CD4-positive, alpha-beta memory T cell (primary cell): Measurements from ENCODE around the gene ELP5. TPM values are rescaled to one million over a fixed set of nuclear protein-coding genes. Genes with fewer than 3 reads are reported as not detected.

ENCODE experiments used
- CTCF ChIA-PET: fragments of 350-600 bp; sonication (Branson Sonifier 250); formaldehyde crosslinking; loops from one replicate; lab custom pipeline; 2021; ENCODE audit warnings: inconsistent platforms; ENCODE audit not compliant: partially characterized antibody; lab: Charles Lee
- POLR2A ChIA-PET: fragments of 350-600 bp; sonication (Branson Sonifier 250); formaldehyde crosslinking; loops from one replicate; lab custom pipeline; 2021; ENCODE audit not compliant: partially characterized antibody; lab: Charles Lee
- DNase-seq, 5 donors: peaks; one replicate each; pipeline versions ENCODE4 v3.0.0 to v3.0.0-alpha.2; 2020 to 2022; ENCODE audit warnings: mixed read lengths in 1 of 5
- H3K27ac ChIP-seq: one replicate; pipeline ENCODE4 v1.7.0; 2013; ENCODE audit warnings: low read depth, low read length
- H3K27me3 ChIP-seq: 2 replicates; pipeline ENCODE4 v1.7.0; 2013; ENCODE audit warnings: mild to moderate bottlenecking, low read length, moderate library complexity; ENCODE audit not compliant: insufficient read depth
- H3K36me3 ChIP-seq: 2 replicates; pipeline ENCODE4 v1.7.0; 2013; ENCODE audit warnings: mild to moderate bottlenecking, low read length, moderate library complexity; ENCODE audit not compliant: insufficient read depth
- H3K4me1 ChIP-seq: 2 replicates; pipeline ENCODE4 v1.7.0; 2013; ENCODE audit warnings: mild to moderate bottlenecking, low read length, moderate library complexity; ENCODE audit not compliant: insufficient read depth
- H3K4me3 ChIP-seq, 2 donors: one replicate each; pipeline ENCODE4 v1.7.0; 2013; ENCODE audit warnings: low read length in 2 of 2, mild to moderate bottlenecking in 1 of 2
- H3K9me3 ChIP-seq, 2 donors: one replicate each; pipeline ENCODE4 v1.7.0; 2013; ENCODE audit warnings: low read length in 2 of 2, control low read depth in 1 of 2; ENCODE audit not compliant: control insufficient read depth in 1 of 2
- H3K27ac Mint-ChIP-seq, 7 donors: one replicate each; pipeline ENCODE4 v1.8.0; 2020 to 2021; ENCODE audit warnings: mixed read lengths in 7 of 7, mild to moderate bottlenecking in 6 of 7, inconsistent platforms in 3 of 7, moderate library complexity in 3 of 7
- H3K27me3 Mint-ChIP-seq, 2 donors: one replicate each; pipeline ENCODE4 v1.8.0; 2020 to 2021; ENCODE audit warnings: mixed read lengths in 2 of 2
- H3K36me3 Mint-ChIP-seq, 2 donors: one replicate each; pipeline ENCODE4 v1.8.0; 2020 to 2021; ENCODE audit warnings: mixed read lengths in 2 of 2, inconsistent platforms in 1 of 2, mild to moderate bottlenecking in 1 of 2
- H3K4me1 Mint-ChIP-seq, 4 donors: one replicate each; pipeline ENCODE4 v1.8.0; 2020 to 2021; ENCODE audit warnings: mixed read lengths in 4 of 4, mild to moderate bottlenecking in 1 of 4
- H3K4me3 Mint-ChIP-seq, 8 donors: one replicate each; pipeline ENCODE4 v1.8.0; 2020 to 2021; ENCODE audit warnings: mixed read lengths in 8 of 8, mild to moderate bottlenecking in 7 of 8, moderate library complexity in 6 of 8, inconsistent platforms in 3 of 8
- H3K9me3 Mint-ChIP-seq, 8 donors: one replicate each; pipeline ENCODE4 v1.8.0; 2020 to 2021; ENCODE audit warnings: mixed read lengths in 8 of 8, mild to moderate bottlenecking in 5 of 8, inconsistent platforms in 3 of 8, moderate library complexity in 1 of 8
- intact Hi-C: fragments of 100-400 bp; cut with micrococcal nuclease; formaldehyde crosslinking; loops from one replicate; pipeline ENCODE4 v1.15.1; 2023
- polyA plus RNA-seq, 2 donors: library from polyadenylated mRNA; unstranded; fragments of 300-500 nt; fragmentation: Illumina TruSeq; gene quantifications; one replicate each; pipeline ENCODE4 v1.2.3, GENCODE V29; 2021
- total RNA-seq, 2 experiments: library from RNA; stranded (reverse); gene quantifications; one replicate each; pipeline ENCODE4 v1.2.3, GENCODE V29; 2021

Gene ELP5
- total and polyA plus RNA-seq, 4 experiments from 2014 or later: 29.8 to 71.3 (median 49.4) TPM

- peaks cover 3 to 13% of the 10 kb centered on the region in 2 donors for H3K36me3 Mint-ChIP-seq
- H3K27me3 Mint-ChIP-seq: peaks cover 0 to 4% of the 10 kb centered on the region in 2 donors
- peak overlapping the region in 2 of 8 donors; percentile 41 to 46 for H3K4me3 Mint-ChIP-seq
- peaks cover 2% of the 10 kb centered on the region for H3K36me3 ChIP-seq
- no peaks in the 10 kb centered on the region for H3K27me3 ChIP-seq
- H3K27ac Mint-ChIP-seq: peak overlapping the region in 3 of 7 donors; percentile 24 to 72 (median 48)
- peaks cover 6 to 20% (median 10%) of the 10 kb centered on the region in 4 donors for H3K4me1 Mint-ChIP-seq
- POLR2A ChIA-PET: interaction anchor here (0.7 to 2.1 kb wide), 4 partner anchors 9 to 258 kb away, joined by 3 to 7 read pairs (median 3); partner anchors contain the start of gene GPS2
- no peak overlapping the region for H3K27ac ChIP-seq
- DNase-seq: no peak
- peaks cover 11% of the 10 kb centered on the region for H3K4me1 ChIP-seq
- H3K4me3 ChIP-seq: no peak overlapping the region
- intact Hi-C loops: no loop called here
- no peaks in the 10 kb centered on the region for H3K9me3 Mint-ChIP-seq
- CTCF ChIA-PET: interaction anchor here (1.0 to 1.8 kb wide), 2 partner anchors 23 to 132 kb away, joined by 3 to 5 read pairs; partner anchors contain the start of gene SLC2A4
- no peaks in the 10 kb centered on the region for H3K9me3 ChIP-seq
Measured at GRCh38 chr17:7304179-7304578, 52.2 kb downstream of the ELP5 start.

GRCh38 chr17:7306911-7307685, 55.1 kb downstream of the ELP5 start, which contains the start of gene EIF5A:
Gene EIF5A, plus strand, starts transcription at chr17:7307628. Its CDS starts 2,008 bp downstream, at chr17:7309636.
- H3K4me3 ChIP-seq: peak within 1 kb of the TSS; percentile 81 to 85
- Mint-ChIP-seq H3K4me1 (peaks cover 29 to 47% (median 36%) of the 10 kb centered on the region in 4 donors), H3K36me3 (peaks cover 27 to 40% of the 10 kb centered on the region in 2 donors), H3K9me3 (peaks cover 0 to 1% (median 0%) of the 10 kb centered on the region in 8 donors), H3K27me3 (peaks cover 0 to 4% of the 10 kb centered on the region in 2 donors), H3K27ac (peak within 1 kb of the TSS; percentile 99 to 100 (median 99)), H3K4me3 (peak within 1 kb of the TSS; percentile 93 to 97 (median 95))
- peak within 1 kb of the TSS; percentile 100 for H3K27ac ChIP-seq
- H3K4me1 ChIP-seq: peaks cover 35% of the 10 kb centered on the region
- ChIA-PET CTCF (interaction anchor here (1.1 to 2.4 kb wide), 2 partner anchors 11 to 28 kb away, joined by 4 to 16 read pairs; no protein-coding TSS in a partner anchor), POLR2A (interaction anchor here (0.6 to 1.1 kb wide), 2 partner anchors 56 to 625 kb away, joined by 3 read pairs; partner anchors contain the start of genes CNTROB, CTDNEP1 and TRAPPC1)
- no peaks in the 10 kb centered on the region for H3K9me3 ChIP-seq
- H3K36me3 ChIP-seq: peaks cover 28% of the 10 kb centered on the region
- no peaks in the 10 kb centered on the region for H3K27me3 ChIP-seq
- peak; percentile 99 to 100 (median 100) for DNase-seq
- intact Hi-C loops: loop anchor here (1.0 to 5.0 kb wide), 13 partner anchors 8 to 528 kb away; partner anchors contain the start of genes ELP5, FXR2, GPS2 and KCTD11

- DNase-seq: peak in 3 of 5 donors; percentile 72 to 75 (median 73)
- H3K4me3 Mint-ChIP-seq: peak overlapping the region; percentile 93 to 97 (median 95)
- ChIA-PET CTCF (interaction anchor here (2.4 to 2.9 kb wide), 2 partner anchors 11 to 28 kb away, joined by 8 to 14 read pairs; partner anchors contain the start of gene ACAP1), POLR2A (interaction anchor here (0.7 to 9.3 kb wide), 15 partner anchors 12 to 378 kb away, joined by 3 to 187 read pairs (median 5); partner anchors contain the start of genes ACAP1, GABARAP, MPDU1 and NEURL4)
- intact Hi-C loops: loop anchor here (1.0 to 5.0 kb wide), 14 partner anchors 7 to 527 kb away; partner anchors contain the start of genes ACAP1, ELP5, FXR2 and GPS2
- H3K9me3 Mint-ChIP-seq: peaks cover 0 to 1% (median 0%) of the 10 kb centered on the region in 8 donors
- H3K27me3 Mint-ChIP-seq: peaks cover 0 to 4% of the 10 kb centered on the region in 2 donors
- H3K4me1 Mint-ChIP-seq: peaks cover 33 to 55% (median 41%) of the 10 kb centered on the region in 4 donors
- Histone ChIP-seq H3K9me3 (no peaks in the 10 kb centered on the region), H3K36me3 (peaks cover 36% of the 10 kb centered on the region), H3K4me3 (peak overlapping the region; percentile 37 to 85), H3K27me3 (no peaks in the 10 kb centered on the region), H3K27ac (peak overlapping the region; percentile 100), H3K4me1 (peaks cover 42% of the 10 kb centered on the region)
- peaks cover 35 to 49% of the 10 kb centered on the region in 2 donors for H3K36me3 Mint-ChIP-seq
- H3K27ac Mint-ChIP-seq: peak overlapping the region; percentile 99 to 100 (median 99)
Measured at GRCh38 chr17:7307686-7308624, 55.9 kb downstream of the ELP5 start.

- Mint-ChIP-seq H3K9me3 (peaks cover 0 to 1% (median 0%) of the 10 kb centered on the region in 8 donors), H3K4me1 (peaks cover 36 to 63% (median 46%) of the 10 kb centered on the region in 4 donors), H3K36me3 (peaks cover 42 to 58% of the 10 kb centered on the region in 2 donors), H3K4me3 (peak overlapping the region; percentile 88 to 97 (median 94)), H3K27ac (peak overlapping the region; percentile 97 to 100 (median 99)), H3K27me3 (peaks cover 0 to 4% of the 10 kb centered on the region in 2 donors)
- ChIA-PET CTCF (interaction anchor here (1.2 to 2.9 kb wide), 3 partner anchors 12 to 36 kb away, joined by 4 to 14 read pairs (median 8); partner anchors contain the start of gene ACAP1), POLR2A (interaction anchor here (0.7 to 9.3 kb wide), 23 partner anchors 9 to 378 kb away, joined by 3 to 187 read pairs (median 4); partner anchors contain the start of genes ACAP1, DVL2, GABARAP and MPDU1)
- Histone ChIP-seq H3K4me1 (peaks cover 50% of the 10 kb centered on the region), H3K36me3 (peaks cover 45% of the 10 kb centered on the region), H3K4me3 (peak overlapping the region; percentile 37 to 85), H3K27ac (peak overlapping the region; percentile 100), H3K27me3 (no peaks in the 10 kb centered on the region), H3K9me3 (no peaks in the 10 kb centered on the region)
- DNase-seq: peak; percentile 92 to 99 (median 93)
- intact Hi-C loops: loop anchor here (2.0 to 5.0 kb wide), 3 partner anchors 28 to 378 kb away; partner anchors contain the start of genes ACAP1, KCTD11 and TP53
Measured at GRCh38 chr17:7308625-7309433, 56.8 kb downstream of the ELP5 start.
